Measurements from ENCODE around the gene STAC2. TPM values are rescaled to one million over a fixed set of nuclear protein-coding genes. Genes with fewer than 3 reads are reported as not detected.

Gene STAC2
- polyA plus RNA-seq, 2 of the 4 experiments (the other 2 are of a cell fraction) = 0.03 to 0.26 TPM

DNA sequence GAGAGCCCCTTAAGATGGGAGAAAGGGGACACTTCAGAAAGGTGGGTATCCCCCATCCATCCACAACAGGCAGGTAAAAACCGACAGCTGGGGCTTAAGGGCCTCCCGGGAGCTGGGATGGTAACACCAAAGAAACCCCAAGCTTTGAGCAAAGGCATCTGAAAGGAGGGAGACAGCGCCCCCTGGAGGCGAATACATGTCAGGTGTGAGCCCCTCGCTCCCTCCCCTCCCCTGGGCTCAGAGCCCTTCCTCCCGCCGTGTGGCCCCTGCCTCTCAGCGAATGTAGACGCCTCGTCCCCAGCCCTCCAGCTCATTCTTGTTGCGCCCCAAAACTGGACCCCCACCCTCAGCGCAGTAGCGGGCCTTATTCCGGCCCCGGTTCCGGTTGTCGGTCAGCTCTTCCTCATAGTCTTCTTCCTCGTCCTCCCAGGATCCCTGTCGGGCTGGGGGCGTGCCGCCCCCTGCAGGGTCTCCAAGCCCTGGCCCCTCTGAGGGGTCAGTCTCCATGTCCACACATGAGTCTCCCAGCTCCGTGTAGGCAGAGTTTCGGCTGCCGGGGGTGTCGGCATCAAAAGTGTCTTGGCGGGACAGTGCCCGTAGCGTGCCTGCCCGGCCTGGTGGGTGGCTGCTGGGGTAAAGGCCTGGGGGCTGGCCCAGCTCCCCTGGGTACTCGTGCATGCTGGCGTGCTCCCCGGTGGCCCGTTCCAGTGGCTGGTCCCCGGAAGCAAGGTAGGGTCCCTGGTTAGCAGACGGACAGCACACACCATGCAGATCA lies 50.6 kb downstream of the STAC2 start:
- CTCF ChIA-PET = interaction anchor here (0.5 to 30.5 kb wide), 57 partner anchors 11 to 477 kb away, joined by 3 to 612 read pairs (median 4); partner anchors contain the start of genes ARL5C, CACNB1, FBXO47 and LASP1
- peak; percentile 64 to 86; a peak in 5 of 6 replicates for ATAC-seq

DNA sequence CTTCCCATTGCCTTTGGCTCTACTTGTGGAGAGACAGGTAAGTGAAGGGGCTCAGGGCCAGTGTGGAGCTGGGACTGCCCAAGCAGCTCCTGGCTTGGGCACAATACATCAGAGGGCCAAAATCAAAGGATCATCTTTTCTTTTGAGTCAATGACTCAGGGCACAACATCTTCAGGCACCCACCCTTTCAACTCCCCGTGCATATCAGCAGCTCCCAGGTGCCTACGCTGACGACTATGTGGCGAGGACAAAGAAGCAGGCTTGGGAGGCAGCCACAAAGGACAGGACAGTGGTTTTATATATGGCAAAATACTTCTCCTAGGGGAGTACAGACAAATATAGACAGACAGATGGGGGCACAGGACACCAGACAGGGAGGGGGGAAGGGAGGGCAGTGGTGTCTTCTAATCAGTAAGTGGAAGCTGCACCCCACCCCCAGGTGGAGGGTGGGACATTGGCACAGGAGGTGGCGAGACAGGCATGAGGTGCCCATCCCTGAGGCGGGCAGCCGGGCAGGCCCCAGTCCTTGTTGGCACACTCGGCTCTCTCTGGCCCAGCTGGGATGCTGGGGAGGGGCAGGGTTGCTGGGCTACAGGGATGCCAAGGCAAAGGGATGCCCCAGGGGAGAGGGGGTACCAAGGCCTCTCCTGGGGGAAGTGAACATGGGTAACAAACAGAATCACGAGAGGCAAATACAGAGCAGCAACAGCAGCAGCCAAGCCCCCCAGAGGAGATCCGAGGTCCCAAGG lies 52.0 kb downstream of the STAC2 start:
- no peaks in the 10 kb centered on the region for H3K9me3 ChIP-seq
- H3K4me2 ChIP-seq = no peak overlapping the region
- CTCF ChIA-PET = interaction anchor here (0.7 to 30.5 kb wide), 28 partner anchors 12 to 496 kb away, joined by 3 to 612 read pairs (median 6); partner anchors contain the start of genes ARL5C, CACNB1, LASP1NB and PLXDC1
- peaks cover 9% of the 10 kb centered on the region for H3K4me1 ChIP-seq
- POLR2A ChIA-PET = interaction anchor here (0.5 to 1.0 kb wide), 2 partner anchors 26 to 28 kb away, joined by 4 read pairs; partner anchors contain the start of gene RPL19
- H3K27ac ChIP-seq = no peak overlapping the region
- no peak for FAIRE-seq
- no peak for ATAC-seq
- no peak for DNase-seq (ENCODE audit: low read depth in 1 of 2, low spot score in 1 of 2)
- 79% methylated on average over 10 of the region's 10 CpGs for WGBS (ENCODE audit: missing lambda C conversion rate)
- TF ChIP-seq CEBPB (IDR thresholded peaks at IDR 0.05) (no peak), ZC3H11A (IDR thresholded peaks at IDR 0.05) (no peak)
- TF ChIP-seq, protein P1, sequence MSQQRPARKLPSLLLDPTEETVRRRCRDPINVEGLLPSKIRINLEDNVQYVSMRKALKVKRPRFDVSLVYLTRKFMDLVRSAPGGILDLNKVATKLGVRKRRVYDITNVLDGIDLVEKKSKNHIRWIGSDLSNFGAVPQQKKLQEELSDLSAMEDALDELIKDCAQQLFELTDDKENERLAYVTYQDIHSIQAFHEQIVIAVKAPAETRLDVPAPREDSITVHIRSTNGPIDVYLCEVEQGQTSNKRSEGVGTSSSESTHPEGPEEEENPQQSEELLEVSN (IDR thresholded peaks at IDR 0.05; ENCODE audit: borderline replicate concordance, low read depth) = no peak
- H3K4me3 ChIP-seq = no peak overlapping the region

More for the DNA sequence above, 50.6 kb downstream of the STAC2 start:
- POLR2A ChIA-PET = interaction anchor here (0.8 to 1.1 kb wide), 2 partner anchors 10 to 25 kb away, joined by 3 to 5 read pairs; partner anchors contain the start of gene RPL19
- H3K4me1 ChIP-seq = peaks cover 12% of the 10 kb centered on the region
- H3K27ac ChIP-seq = no peak overlapping the region
- WGBS (ENCODE audit: missing lambda C conversion rate) = 65% methylated on average over 35 of the region's 35 CpGs
- no peak overlapping the region for H3K4me3 ChIP-seq
- H3K9me3 ChIP-seq = no peaks in the 10 kb centered on the region
- H3K4me2 ChIP-seq = no peak overlapping the region
- DNase-seq (ENCODE audit: low read depth in 1 of 2, low spot score in 1 of 2) (peak; percentile 79 to 90), FAIRE-seq (no peak)
- TF ChIP-seq RAD21 (conservative IDR thresholded peaks at IDR 0.05 in 1 of 2, IDR thresholded peaks at IDR 0.05 in 1 of 2) = peak; percentile 58 to 71
- TF ChIP-seq, protein P2, sequence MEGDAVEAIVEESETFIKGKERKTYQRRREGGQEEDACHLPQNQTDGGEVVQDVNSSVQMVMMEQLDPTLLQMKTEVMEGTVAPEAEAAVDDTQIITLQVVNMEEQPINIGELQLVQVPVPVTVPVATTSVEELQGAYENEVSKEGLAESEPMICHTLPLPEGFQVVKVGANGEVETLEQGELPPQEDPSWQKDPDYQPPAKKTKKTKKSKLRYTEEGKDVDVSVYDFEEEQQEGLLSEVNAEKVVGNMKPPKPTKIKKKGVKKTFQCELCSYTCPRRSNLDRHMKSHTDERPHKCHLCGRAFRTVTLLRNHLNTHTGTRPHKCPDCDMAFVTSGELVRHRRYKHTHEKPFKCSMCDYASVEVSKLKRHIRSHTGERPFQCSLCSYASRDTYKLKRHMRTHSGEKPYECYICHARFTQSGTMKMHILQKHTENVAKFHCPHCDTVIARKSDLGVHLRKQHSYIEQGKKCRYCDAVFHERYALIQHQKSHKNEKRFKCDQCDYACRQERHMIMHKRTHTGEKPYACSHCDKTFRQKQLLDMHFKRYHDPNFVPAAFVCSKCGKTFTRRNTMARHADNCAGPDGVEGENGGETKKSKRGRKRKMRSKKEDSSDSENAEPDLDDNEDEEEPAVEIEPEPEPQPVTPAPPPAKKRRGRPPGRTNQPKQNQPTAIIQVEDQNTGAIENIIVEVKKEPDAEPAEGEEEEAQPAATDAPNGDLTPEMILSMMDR (IDR thresholded peaks at IDR 0.05) = peak; percentile 90
- TF ChIP-seq GATA3 (IDR thresholded peaks at IDR 0.05; ENCODE audit: borderline replicate concordance) = no peak
- TF ChIP-seq SMC3 (IDR thresholded peaks at IDR 0.05) = peak; percentile 41
- no peak for TF ChIP-seq ELK1 (IDR thresholded peaks at IDR 0.05; ENCODE audit: low read depth, low read length)

GRCh38 chr17:39173080-39173479 lies 52.7 kb downstream of the STAC2 start:
- ATAC-seq (no peak), FAIRE-seq (no peak), DNase-seq (ENCODE audit: low read depth in 1 of 2, low spot score in 1 of 2) (no peak)
- TF ChIP-seq RAD21 (conservative IDR thresholded peaks at IDR 0.05 in 1 of 2, IDR thresholded peaks at IDR 0.05 in 1 of 2) = no peak
- WGBS (ENCODE audit: missing lambda C conversion rate) = 81% methylated on average over 5 of the region's 5 CpGs
- Histone ChIP-seq H3K4me1 (peaks cover 3% of the 10 kb centered on the region), H3K27ac (no peak overlapping the region), H3K9me3 (no peaks in the 10 kb centered on the region), H3K4me3 (no peak overlapping the region), H3K4me2 (no peak overlapping the region)
- ChIA-PET POLR2A (interaction anchor here (0.5 to 1.0 kb wide), 2 partner anchors 27 to 28 kb away, joined by 4 read pairs; partner anchors contain the start of gene RPL19), CTCF (interaction anchor here (0.7 to 30.5 kb wide), 10 partner anchors 13 to 496 kb away, joined by 3 to 612 read pairs (median 8); partner anchors contain the start of genes ARL5C, CACNB1 and PLXDC1)

- ATAC-seq (no peak), FAIRE-seq (no peak), DNase-seq (ENCODE audit: low read depth in 1 of 2, low spot score in 1 of 2) (no peak)
- ChIA-PET POLR2A (no interaction called here), CTCF (interaction anchor here (1.1 to 30.5 kb wide), 4 partner anchors 18 to 410 kb away, joined by 3 to 612 read pairs (median 230); partner anchors contain the start of genes ARL5C and PLXDC1)
- no peak for TF ChIP-seq BCL3 (IDR thresholded peaks at IDR 0.05)
- no peak for TF ChIP-seq TP53 (CRISPR knock-in tag; IDR thresholded peaks at IDR 0.05)
- no peak overlapping the region for H3K27ac ChIP-seq
- no peak overlapping the region for H3K4me2 ChIP-seq
- no peaks in the 10 kb centered on the region for H3K4me1 ChIP-seq
- H3K4me3 ChIP-seq = no peak overlapping the region
- H3K9me3 ChIP-seq = no peaks in the 10 kb centered on the region
- 83% methylated on average over 5 of the region's 5 CpGs for WGBS (ENCODE audit: missing lambda C conversion rate)
These were observed 53.8 kb downstream of the STAC2 start for GRCh38 chr17:39171933-39172332.

Data from A549 (cell line).